WERI-Rb-1 (cell line): ENCODE measurements around the gene RARRES2.

ENCODE experiments used
- DNase-seq: peaks from one replicate; pipeline ENCODE4 v3.0.0-alpha.2; 2020
- H3K27ac ChIP-seq: fragments of 250-450 bp; sonication (Bioruptor Pico); 2 replicates; pipeline ENCODE4 v1.5.1; 2020; ENCODE audit warnings: mild to moderate bottlenecking, moderate library complexity
- H3K27me3 ChIP-seq: fragments of 250-450 bp; sonication (Bioruptor Pico); 2 replicates; pipeline ENCODE4 v1.5.1; 2021; ENCODE audit warnings: mild to moderate bottlenecking, low read depth, moderate library complexity; ENCODE audit not compliant: insufficient read depth, severe bottlenecking
- H3K36me3 ChIP-seq: fragments of 250-450 bp; sonication (Bioruptor Pico); 2 replicates; pipeline ENCODE4 v1.5.1; 2020; ENCODE audit warnings: mild to moderate bottlenecking, moderate library complexity
- H3K4me3 ChIP-seq: 2 replicates; pipeline ENCODE4 v1.5.1; 2011; ENCODE audit warnings: low read depth, mild to moderate bottlenecking, control low read depth, low read length
- H3K9me3 ChIP-seq: fragments of 250-450 bp; sonication (Bioruptor Pico); 2 replicates; pipeline ENCODE4 v1.5.1; 2021; ENCODE audit warnings: mild to moderate bottlenecking, moderate library complexity; ENCODE audit not compliant: severe bottlenecking
- TF ChIP-seq, protein P1 (sequence below): IDR thresholded peaks from 2 replicates; pipeline ENCODE4 v1.5.1; 2011; ENCODE audit warnings: low read depth, mild to moderate bottlenecking, control low read depth, inconsistent platforms, low read length

RARRES2 gene

DNA sequence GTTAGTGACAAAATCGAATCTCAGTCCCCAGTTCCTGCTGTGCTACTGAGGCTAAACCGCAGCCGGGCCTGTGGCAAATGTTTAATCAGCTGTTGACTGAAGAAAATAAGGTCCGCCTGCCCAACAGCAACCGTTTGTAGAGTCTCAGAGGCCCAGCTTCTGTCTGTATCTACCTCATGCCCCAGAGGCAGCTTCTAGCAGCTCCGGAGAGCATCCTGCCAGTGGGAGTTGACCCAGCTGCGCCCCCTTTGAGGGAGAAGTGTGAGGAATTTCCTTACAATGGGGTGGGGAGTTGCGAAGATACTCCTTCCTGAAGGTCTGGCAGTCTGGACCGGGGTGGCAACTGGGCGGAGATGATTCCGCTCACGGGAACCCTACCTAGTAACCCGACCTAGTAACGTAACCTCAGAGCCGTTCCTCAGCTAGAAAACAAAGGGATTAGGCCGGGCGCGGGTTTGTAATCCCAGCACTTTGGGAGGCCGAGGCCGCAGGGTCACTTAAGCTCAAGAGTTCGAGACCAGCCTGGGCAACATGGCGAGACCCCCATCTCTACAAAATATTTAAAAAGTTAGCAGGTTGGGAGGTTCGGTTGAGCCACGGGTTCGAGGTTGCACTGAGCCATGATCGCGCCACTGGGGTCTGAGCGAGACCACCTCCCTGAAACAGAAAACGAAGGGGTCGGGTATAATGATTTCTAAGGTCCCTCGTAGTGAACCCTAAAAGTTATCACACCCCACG lies 36.9 kb upstream of the RARRES2 start:
- Histone ChIP-seq H3K4me3 (peak overlapping the region; percentile 81), H3K36me3 (peaks cover 20% of the 10 kb centered on the region), H3K27me3 (no peaks in the 10 kb centered on the region), H3K27ac (peak overlapping the region; percentile 99), H3K9me3 (no peaks in the 10 kb centered on the region)
- peak; percentile 90 for DNase-seq
- TF ChIP-seq, protein P1, sequence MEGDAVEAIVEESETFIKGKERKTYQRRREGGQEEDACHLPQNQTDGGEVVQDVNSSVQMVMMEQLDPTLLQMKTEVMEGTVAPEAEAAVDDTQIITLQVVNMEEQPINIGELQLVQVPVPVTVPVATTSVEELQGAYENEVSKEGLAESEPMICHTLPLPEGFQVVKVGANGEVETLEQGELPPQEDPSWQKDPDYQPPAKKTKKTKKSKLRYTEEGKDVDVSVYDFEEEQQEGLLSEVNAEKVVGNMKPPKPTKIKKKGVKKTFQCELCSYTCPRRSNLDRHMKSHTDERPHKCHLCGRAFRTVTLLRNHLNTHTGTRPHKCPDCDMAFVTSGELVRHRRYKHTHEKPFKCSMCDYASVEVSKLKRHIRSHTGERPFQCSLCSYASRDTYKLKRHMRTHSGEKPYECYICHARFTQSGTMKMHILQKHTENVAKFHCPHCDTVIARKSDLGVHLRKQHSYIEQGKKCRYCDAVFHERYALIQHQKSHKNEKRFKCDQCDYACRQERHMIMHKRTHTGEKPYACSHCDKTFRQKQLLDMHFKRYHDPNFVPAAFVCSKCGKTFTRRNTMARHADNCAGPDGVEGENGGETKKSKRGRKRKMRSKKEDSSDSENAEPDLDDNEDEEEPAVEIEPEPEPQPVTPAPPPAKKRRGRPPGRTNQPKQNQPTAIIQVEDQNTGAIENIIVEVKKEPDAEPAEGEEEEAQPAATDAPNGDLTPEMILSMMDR: peak; percentile 28; the same call in 1 of the 2 replicates

DNA sequence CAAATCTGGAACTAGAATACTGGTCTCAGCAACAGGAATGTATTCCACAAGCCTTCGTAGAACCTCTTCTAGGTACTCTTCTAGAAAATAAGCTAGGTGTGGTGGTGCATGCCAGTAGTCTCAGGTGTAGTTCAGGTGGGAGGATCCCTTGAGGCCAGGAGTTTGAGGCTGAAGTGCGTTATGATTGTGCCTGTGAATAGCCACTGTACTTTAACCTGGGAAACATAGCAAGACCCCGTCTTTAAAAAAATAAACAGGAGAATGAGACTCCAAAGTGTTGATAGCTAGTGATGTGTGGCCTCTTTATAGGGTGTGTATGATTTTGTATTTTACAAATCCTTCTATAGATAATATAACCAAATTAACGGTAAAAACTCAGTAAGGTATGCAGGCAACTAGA lies 36.2 kb upstream of the RARRES2 start:
- H3K9me3 ChIP-seq: no peaks in the 10 kb centered on the region
- no peak for DNase-seq
- H3K27me3 ChIP-seq: no peaks in the 10 kb centered on the region
- H3K36me3 ChIP-seq: peaks cover 27% of the 10 kb centered on the region
- TF ChIP-seq, protein P1: no peak
- peak overlapping the region; percentile 99 for H3K27ac ChIP-seq
- H3K4me3 ChIP-seq: no peak overlapping the region

DNA sequence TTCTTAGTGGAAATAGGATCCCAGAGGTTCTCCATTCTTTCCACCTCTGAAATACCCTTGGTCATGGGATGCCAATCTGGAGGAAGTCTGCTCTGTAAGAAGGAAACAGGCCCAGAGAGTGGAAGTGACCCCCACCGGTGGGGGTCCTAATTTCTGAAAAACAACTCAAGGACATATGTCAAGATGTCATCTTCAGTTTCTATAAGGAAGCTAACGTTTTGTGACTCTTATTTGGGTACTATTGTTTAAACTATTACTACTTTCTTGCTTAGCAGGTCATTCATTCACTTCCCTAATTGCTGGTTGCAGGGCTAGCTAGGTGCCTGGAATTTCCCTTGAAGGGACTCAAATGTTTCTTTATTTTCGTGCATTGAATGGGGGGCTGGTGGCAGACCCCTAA lies 35.8 kb upstream of the RARRES2 start:
- Histone ChIP-seq H3K27me3 (no peaks in the 10 kb centered on the region), H3K9me3 (no peaks in the 10 kb centered on the region), H3K4me3 (no peak overlapping the region), H3K27ac (peak overlapping the region; percentile 99), H3K36me3 (peaks cover 31% of the 10 kb centered on the region)
- TF ChIP-seq, protein P1: no peak
- DNase-seq: no peak

DNA sequence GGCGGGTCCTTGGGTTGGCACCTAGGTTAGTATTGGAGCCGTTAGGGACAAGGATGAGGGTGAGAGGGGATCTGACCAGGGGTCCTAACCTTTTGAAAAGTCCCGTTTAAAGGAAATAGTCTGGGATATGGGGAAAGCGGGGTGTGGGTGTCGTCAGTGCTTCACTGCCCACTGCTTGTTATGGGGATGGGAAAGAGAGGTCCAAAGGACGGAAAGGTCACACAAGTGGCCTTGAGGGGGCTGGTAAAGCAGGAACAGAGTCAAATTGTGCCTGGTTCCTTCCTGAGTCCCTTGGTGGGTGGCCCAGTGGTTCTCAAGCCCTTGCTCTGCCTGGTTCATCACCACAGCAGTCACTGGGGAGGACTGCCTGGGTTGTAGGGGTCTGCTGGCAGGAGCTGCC lies 35.1 kb upstream of the RARRES2 start:
- TF ChIP-seq, protein P1: no peak
- no peak for DNase-seq
- H3K4me3 ChIP-seq: no peak overlapping the region
- H3K9me3 ChIP-seq: no peaks in the 10 kb centered on the region
- peaks cover 37% of the 10 kb centered on the region for H3K36me3 ChIP-seq
- no peaks in the 10 kb centered on the region for H3K27me3 ChIP-seq
- no peak overlapping the region for H3K27ac ChIP-seq

DNA sequence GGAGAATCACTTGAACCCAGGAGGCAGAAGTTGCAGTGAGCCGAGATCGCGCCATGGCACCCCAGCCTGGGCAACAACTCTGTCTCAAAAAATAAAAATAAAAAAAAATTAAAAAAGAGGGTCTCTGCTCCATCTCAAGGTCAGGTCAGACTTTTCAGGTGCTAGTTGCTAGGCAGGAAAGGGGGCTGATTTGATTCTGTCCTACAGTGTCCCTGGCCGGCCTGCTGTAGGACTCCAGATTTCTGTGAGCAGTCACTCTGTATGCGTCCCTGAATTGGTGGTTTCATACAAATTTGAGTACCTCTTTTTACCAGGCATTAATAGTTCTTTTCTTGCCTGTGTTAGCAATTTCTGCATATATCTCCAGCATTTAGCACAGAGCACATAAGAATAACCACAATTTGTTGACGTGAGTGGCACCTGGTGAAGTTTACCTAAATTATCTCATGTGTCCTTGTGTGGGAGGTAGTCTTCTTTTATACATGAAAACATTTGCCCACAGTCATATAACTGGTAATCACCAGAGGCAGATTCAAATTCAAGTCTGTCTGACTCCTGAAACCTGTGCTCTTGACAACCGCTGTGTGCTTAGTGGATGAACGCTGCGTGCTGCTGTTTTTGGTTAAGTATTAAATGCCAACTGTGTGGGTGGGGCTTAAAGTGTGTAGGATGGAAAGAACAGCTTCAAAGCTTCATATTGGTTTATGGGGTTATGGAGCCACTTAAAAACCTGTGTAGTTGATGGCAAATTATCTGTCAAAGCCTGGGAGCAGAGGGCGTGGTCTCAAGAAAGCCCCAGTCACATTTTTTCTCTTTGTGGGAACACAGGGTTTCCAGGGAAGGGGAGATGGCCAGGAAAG lies 34.5 kb upstream of the RARRES2 start:
- TF ChIP-seq, protein P1: no peak
- Histone ChIP-seq H3K27me3 (no peaks in the 10 kb centered on the region), H3K36me3 (peaks cover 44% of the 10 kb centered on the region), H3K4me3 (no peak overlapping the region), H3K9me3 (no peaks in the 10 kb centered on the region), H3K27ac (no peak overlapping the region)
- no peak for DNase-seq
